ENCODE results near the gene SH3BGRL3.
"Not testable (repeated sequence)": the region's sequence is repeated elsewhere in the genome, so short reads cannot be mapped to it uniquely, and the experiment has no call there.

The SH3BGRL3 gene

GRCh38 chr1:26291939-26292338 lies 12.1 kb downstream of the SH3BGRL3 start:
- DNase-seq: no peak

- not testable (repeated sequence) for DNase-seq
Measured at GRCh38 chr1:26292735-26293134, 12.8 kb downstream of the SH3BGRL3 start.

- DNase-seq: no peak
Measured at GRCh38 chr1:26293911-26294463, 14.1 kb downstream of the SH3BGRL3 start.

- no peak for DNase-seq
Measured at GRCh38 chr1:26295194-26296138, 15.6 kb downstream of the SH3BGRL3 start.

GRCh38 chr1:26296340-26297056 lies 16.6 kb downstream of the SH3BGRL3 start:
- DNase-seq: no peak

- DNase-seq: no peak
Measured at GRCh38 chr1:26297057-26297790, 17.3 kb downstream of the SH3BGRL3 start.

GRCh38 chr1:26297791-26298124 lies 17.9 kb downstream of the SH3BGRL3 start:
- no peak for DNase-seq

GRCh38 chr1:26300578-26301275 lies 20.8 kb downstream of the SH3BGRL3 start:
- no peak for DNase-seq

GRCh38 chr1:26302733-26303405 lies 23.0 kb downstream of the SH3BGRL3 start:
- DNase-seq: no peak

GRCh38 chr1:26305667-26306289 lies 25.9 kb downstream of the SH3BGRL3 start:
- DNase-seq: no peak

- peak; percentile 88 for DNase-seq
Measured at GRCh38 chr1:26306290-26307229, 26.7 kb downstream of the SH3BGRL3 start, which contains the start of gene UBXN11. UBXN11 (minus strand) TSS chr1:26306636; CDS start chr1:26302883, 3,753 bp downstream.

GRCh38 chr1:26307363-26307781 lies 27.5 kb downstream of the SH3BGRL3 start:
- no peak for DNase-seq

- DNase-seq: not testable (repeated sequence)
Measured at GRCh38 chr1:26307966-26308899, 28.3 kb downstream of the SH3BGRL3 start.

- DNase-seq: no peak
Measured at GRCh38 chr1:26314501-26314900, 34.6 kb downstream of the SH3BGRL3 start.

GRCh38 chr1:26315874-26316850 lies 36.3 kb downstream of the SH3BGRL3 start:
- no peak for DNase-seq

GRCh38 chr1:26317146-26317545 lies 37.3 kb downstream of the SH3BGRL3 start:
- no peak for DNase-seq

- no peak for DNase-seq
Measured at GRCh38 chr1:26317612-26318337, 37.9 kb downstream of the SH3BGRL3 start, which contains the start of gene CD52. CD52 (plus strand) TSS chr1:26317958; CDS start chr1:26318018, 60 bp downstream.

Data from retina (tissue), 1 donor.